ENCODE data around the gene EDDM13. TPM values are rescaled to one million over a fixed set of nuclear protein-coding genes. Genes with fewer than 3 reads are reported as not detected.

The EDDM13 gene
- total and polyA plus RNA-seq, 2 of the 13 experiments (the other 11 are each of a cell fraction or from before 2014, with no cell fraction given): not detected

DNA sequence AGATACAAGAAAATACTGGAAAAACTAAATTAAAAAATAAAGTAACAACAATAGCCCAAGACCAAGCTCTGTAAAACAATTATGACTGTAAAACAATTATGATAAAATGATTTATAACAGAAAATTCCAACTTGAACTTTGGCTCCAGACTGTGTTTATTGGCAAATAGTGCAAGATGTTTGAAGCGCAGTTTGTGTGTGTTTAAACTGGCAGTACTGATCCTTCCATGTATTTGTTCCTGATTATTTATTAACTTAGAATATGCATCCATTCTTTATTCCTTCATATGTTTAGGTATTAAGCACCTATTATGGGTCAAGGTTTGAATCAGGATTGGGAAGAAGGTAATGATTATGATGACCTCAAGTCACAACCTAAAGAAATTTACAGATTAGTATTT is 83.0 kb downstream of the EDDM13 start:
- BruUV-seq (replicated peaks): no TSS peak
- Histone ChIP-seq H3K27ac (ENCODE audit: extremely low read length, insufficient read depth, low read length) (peak overlapping the region; percentile 18), H3K4me2 (ENCODE audit: low read depth, low read length) (peak overlapping the region; percentile 35), H3K36me3 (replicated peaks in 1 of 2; ENCODE audit: control insufficient read depth in 1 of 2, insufficient read depth in 2 of 2, low read length in 2 of 2) (no peaks in the 10 kb centered on the region), H3K27me3 (ENCODE audit: control insufficient read depth in 1 of 2, insufficient read depth in 2 of 2, low read length in 2 of 2) (no peaks in the 10 kb centered on the region), H3K4me3 (replicated peaks in 1 of 3; ENCODE audit: insufficient read depth in 1 of 3, low read depth in 2 of 3, low read length in 3 of 3) (peak overlapping the region in 1 of 3 experiments; percentile 28; a peak in 2 of 6 replicates), H2AFZ (ENCODE audit: low read length) (no peak overlapping the region), H3K9ac (ENCODE audit: insufficient read depth, low read depth, low read length) (no peak overlapping the region), H4K20me1 (ENCODE audit: insufficient read depth, low read length) (no peaks in the 10 kb centered on the region), H3K4me1 (ENCODE audit: insufficient read depth, low read length) (peaks cover 42% of the 10 kb centered on the region), H3K9me3 (ENCODE audit: low read length) (0 out of 2 replicates have a peak, but pooled peaks cover 19% of the 10 kb centered on the region), H3K79me2 (ENCODE audit: insufficient read depth, low read length) (no peaks in the 10 kb centered on the region)
- ATAC-seq (peak; percentile 79), DNase-seq (ENCODE audit: low spot score) (peak; percentile 61), FAIRE-seq (peak; percentile 28)
- POLR2A ChIA-PET: interaction anchor here (0.5 to 0.9 kb wide), 2 partner anchors 13 to 45 kb away, joined by 3 to 4 read pairs; no protein-coding TSS in a partner anchor
- 0% methylated on average over 1 of the region's 1 CpG for WGBS (ENCODE audit: low lambda C conversion rate)
- CTCF ChIA-PET (ENCODE audit: low intra/inter-chr PET ratio, low total read pairs): no interaction called here
- intact Hi-C loops (cut with micrococcal nuclease; ENCODE audit: unreplicated experiment) (no loop called here), in situ Hi-C loops (cut with HindIII; ENCODE audit: extremely low pct_ligation_motif_present, low pct_unique_long_range_greater_than_20kb) (no loop called here)
- TF ChIP-seq, protein P1, sequence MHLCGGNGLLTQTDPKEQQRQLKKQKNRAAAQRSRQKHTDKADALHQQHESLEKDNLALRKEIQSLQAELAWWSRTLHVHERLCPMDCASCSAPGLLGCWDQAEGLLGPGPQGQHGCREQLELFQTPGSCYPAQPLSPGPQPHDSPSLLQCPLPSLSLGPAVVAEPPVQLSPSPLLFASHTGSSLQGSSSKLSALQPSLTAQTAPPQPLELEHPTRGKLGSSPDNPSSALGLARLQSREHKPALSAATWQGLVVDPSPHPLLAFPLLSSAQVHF (CRISPR knock-in tag; IDR thresholded peaks at IDR 0.05): no peak
- 0 out of 2 replicates have a peak, but pooled peaks have one; percentile 37 for TF ChIP-seq CEBPG (CRISPR knock-in tag; IDR thresholded peaks at IDR 0.05)
- no peak for TF ChIP-seq TCF7L2 (IDR thresholded peaks at IDR 0.05; ENCODE audit: low read depth, low read length)
- no peak for TF ChIP-seq ZNF121 (CRISPR knock-in tag; IDR thresholded peaks at IDR 0.05)
- TF ChIP-seq FOXA3 (CRISPR knock-in tag; IDR thresholded peaks at IDR 0.05): peak; percentile 82
- no peak for TF ChIP-seq HNRNPK (IDR thresholded peaks at IDR 0.05; ENCODE audit: low read depth, low read length, poor library complexity, severe bottlenecking)
- TF ChIP-seq, protein P2, sequence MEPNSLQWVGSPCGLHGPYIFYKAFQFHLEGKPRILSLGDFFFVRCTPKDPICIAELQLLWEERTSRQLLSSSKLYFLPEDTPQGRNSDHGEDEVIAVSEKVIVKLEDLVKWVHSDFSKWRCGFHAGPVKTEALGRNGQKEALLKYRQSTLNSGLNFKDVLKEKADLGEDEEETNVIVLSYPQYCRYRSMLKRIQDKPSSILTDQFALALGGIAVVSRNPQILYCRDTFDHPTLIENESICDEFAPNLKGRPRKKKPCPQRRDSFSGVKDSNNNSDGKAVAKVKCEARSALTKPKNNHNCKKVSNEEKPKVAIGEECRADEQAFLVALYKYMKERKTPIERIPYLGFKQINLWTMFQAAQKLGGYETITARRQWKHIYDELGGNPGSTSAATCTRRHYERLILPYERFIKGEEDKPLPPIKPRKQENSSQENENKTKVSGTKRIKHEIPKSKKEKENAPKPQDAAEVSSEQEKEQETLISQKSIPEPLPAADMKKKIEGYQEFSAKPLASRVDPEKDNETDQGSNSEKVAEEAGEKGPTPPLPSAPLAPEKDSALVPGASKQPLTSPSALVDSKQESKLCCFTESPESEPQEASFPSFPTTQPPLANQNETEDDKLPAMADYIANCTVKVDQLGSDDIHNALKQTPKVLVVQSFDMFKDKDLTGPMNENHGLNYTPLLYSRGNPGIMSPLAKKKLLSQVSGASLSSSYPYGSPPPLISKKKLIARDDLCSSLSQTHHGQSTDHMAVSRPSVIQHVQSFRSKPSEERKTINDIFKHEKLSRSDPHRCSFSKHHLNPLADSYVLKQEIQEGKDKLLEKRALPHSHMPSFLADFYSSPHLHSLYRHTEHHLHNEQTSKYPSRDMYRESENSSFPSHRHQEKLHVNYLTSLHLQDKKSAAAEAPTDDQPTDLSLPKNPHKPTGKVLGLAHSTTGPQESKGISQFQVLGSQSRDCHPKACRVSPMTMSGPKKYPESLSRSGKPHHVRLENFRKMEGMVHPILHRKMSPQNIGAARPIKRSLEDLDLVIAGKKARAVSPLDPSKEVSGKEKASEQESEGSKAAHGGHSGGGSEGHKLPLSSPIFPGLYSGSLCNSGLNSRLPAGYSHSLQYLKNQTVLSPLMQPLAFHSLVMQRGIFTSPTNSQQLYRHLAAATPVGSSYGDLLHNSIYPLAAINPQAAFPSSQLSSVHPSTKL (CRISPR knock-in tag; IDR thresholded peaks at IDR 0.05): peak; percentile 67
- TF ChIP-seq EP300 (IDR thresholded peaks at IDR 0.05; ENCODE audit: low read depth in 2 of 2, low read length in 2 of 2): peak in 1 of 2 experiments; percentile 60; a peak in 2 of 4 replicates
- no peak for TF ChIP-seq EP300 (CRISPR knock-in tag; IDR thresholded peaks at IDR 0.05; ENCODE audit: borderline replicate concordance)
- no peak for TF ChIP-seq HNRNPH1 (optimal IDR thresholded peaks at IDR 0.05; ENCODE audit: low read depth, low read length)
- peak; percentile 72; the same call in 1 of the 2 replicates for TF ChIP-seq NCOR1 (IDR thresholded peaks at IDR 0.05; ENCODE audit: borderline replicate concordance, low read length)
- no peak for TF ChIP-seq IRF2 (CRISPR knock-in tag; IDR thresholded peaks at IDR 0.05)
- TF ChIP-seq SAP130 (CRISPR knock-in tag; IDR thresholded peaks at IDR 0.05; ENCODE audit: low read depth): peak; percentile 24; the same call in 1 of the 2 replicates
- TF ChIP-seq KMT2B (CRISPR knock-in tag; IDR thresholded peaks at IDR 0.05): 0 out of 2 replicates have a peak, but pooled peaks have one; percentile 11
- no peak for TF ChIP-seq AGO1 (IDR thresholded peaks at IDR 0.05; ENCODE audit: low read depth, low read length, poor library complexity, severe bottlenecking)
- TF ChIP-seq, protein P3, sequence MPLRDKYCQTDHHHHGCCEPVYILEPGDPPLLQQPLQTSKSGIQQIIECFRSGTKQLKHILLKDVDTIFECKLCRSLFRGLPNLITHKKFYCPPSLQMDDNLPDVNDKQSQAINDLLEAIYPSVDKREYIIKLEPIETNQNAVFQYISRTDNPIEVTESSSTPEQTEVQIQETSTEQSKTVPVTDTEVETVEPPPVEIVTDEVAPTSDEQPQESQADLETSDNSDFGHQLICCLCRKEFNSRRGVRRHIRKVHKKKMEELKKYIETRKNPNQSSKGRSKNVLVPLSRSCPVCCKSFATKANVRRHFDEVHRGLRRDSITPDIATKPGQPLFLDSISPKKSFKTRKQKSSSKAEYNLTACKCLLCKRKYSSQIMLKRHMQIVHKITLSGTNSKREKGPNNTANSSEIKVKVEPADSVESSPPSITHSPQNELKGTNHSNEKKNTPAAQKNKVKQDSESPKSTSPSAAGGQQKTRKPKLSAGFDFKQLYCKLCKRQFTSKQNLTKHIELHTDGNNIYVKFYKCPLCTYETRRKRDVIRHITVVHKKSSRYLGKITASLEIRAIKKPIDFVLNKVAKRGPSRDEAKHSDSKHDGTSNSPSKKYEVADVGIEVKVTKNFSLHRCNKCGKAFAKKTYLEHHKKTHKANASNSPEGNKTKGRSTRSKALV (CRISPR knock-in tag; IDR thresholded peaks at IDR 0.05): no peak
- TF ChIP-seq NFIC (IDR thresholded peaks at IDR 0.05; ENCODE audit: low read length): peak; percentile 49; the same call in 1 of the 2 replicates
- TF ChIP-seq SOX13 (IDR thresholded peaks at IDR 0.05): no peak
- peak in 1 of 2 experiments; percentile 79; a peak in 2 of 4 replicates for TF ChIP-seq SOX13 (CRISPR knock-in tag; conservative IDR thresholded peaks at IDR 0.05 in 1 of 2, IDR thresholded peaks at IDR 0.05 in 1 of 2)
- no peak for TF ChIP-seq ZNF205 (CRISPR knock-in tag; IDR thresholded peaks at IDR 0.05)
